GM18505 (cell line): Measurements from ENCODE around the gene PROK2.

ENCODE experiments used
- ATAC-seq: cut with Tn5 transposase; IDR thresholded peaks from one replicate; pipeline ENCODE4 v1.9.1; 2021; ENCODE audit not compliant: unreplicated experiment
- POLR2A ChIP-seq: IDR thresholded peaks from 4 replicates; pipeline ENCODE4 v1.6.1; 2011; ENCODE audit warnings: borderline replicate concordance; ENCODE audit not compliant: insufficient read depth, insufficient read length; ENCODE audit errors: extremely low read depth

PROK2 gene

DNA sequence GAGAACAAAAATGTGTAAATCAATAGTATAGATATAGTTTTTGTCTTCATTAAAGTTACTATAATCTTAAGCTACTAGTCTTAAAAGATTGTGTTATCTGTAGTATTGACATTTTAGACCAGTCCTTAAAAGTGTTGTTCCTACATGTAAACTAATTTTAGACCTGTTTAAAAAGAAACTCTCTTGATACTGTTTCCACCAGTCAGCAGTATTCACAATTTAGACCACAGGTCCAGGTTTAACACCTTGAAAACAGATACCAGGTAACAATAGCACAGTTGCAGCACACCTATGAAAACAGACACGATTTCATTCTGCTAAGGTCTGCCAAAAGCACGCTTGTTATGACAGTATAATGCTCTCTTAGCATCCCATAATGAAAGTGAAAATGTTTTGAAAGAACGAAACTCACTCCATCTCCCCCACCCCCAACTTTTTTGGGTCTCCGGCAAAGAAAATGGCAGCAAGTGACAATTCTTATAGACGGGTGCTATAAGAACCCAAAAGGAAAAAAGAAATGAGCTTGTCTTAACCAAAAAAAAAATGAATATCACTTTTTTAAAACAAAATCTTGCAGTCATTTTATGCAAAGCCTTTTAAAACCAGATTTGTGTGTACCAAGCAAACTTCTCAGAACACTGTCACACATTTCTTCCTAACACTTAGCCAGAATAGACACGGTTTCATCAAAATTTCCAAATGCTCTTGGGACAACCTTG is 61.3 kb downstream of the PROK2 start:
- ATAC-seq, result peak; percentile 40
- TF ChIP-seq POLR2A, result no peak

GRCh38 chr3:71722693-71723092 is 62.3 kb downstream of the PROK2 start:
- no peak for ATAC-seq
- TF ChIP-seq POLR2A, result no peak
